Keratinocyte (primary cell): ENCODE data around the gene CDC25C. TPM values are rescaled to one million over a fixed set of nuclear protein-coding genes. Genes with fewer than 3 reads are reported as not detected.
A peak's percentile ranks its signal among the peaks of the same experiment; 100 is the strongest.
"Not testable (repeated sequence)": the region's sequence is repeated elsewhere in the genome, so short reads cannot be mapped to it uniquely, and the experiment has no call there.

Experiments used
- DNase-seq: peaks from one replicate; pipeline ENCODE4 v3.0.0-alpha.2; 2011; ENCODE audit warnings: low read depth, missing footprints, low spot score
- FAIRE-seq: peaks from 2 replicates; lab custom pipeline; 2011; peaks lifted over from hg19 to GRCh38; lab: Jason Lieb, UNC
- H2AFZ ChIP-seq: 2 replicates; pipeline ENCODE4 v1.6.0; 2012; ENCODE audit warnings: low read length, control low read depth, inconsistent platforms; ENCODE audit not compliant: control insufficient read depth
- H3K27ac ChIP-seq: 2 replicates; pipeline ENCODE4 v1.5.1; 2011; ENCODE audit warnings: low read length; ENCODE audit not compliant: control insufficient read depth, insufficient read depth
- H3K27me3 ChIP-seq: 3 replicates; pipeline ENCODE4 v1.6.0; 2011; ENCODE audit warnings: low read length; ENCODE audit not compliant: control insufficient read depth, insufficient read depth; ENCODE audit errors: extremely low read depth
- H3K36me3 ChIP-seq, 2 experiments: 2 replicates in 1 of 2; 3 replicates in 1 of 2; pipeline ENCODE4 v1.5.1; 2011; ENCODE audit warnings: low read length in 2 of 2, mild to moderate bottlenecking in 1 of 2; ENCODE audit not compliant: control insufficient read depth in 2 of 2, insufficient read depth in 2 of 2; ENCODE audit errors: extremely low read depth in 1 of 2
- H3K4me1 ChIP-seq: 3 replicates; pipeline ENCODE4 v1.5.1; 2011; ENCODE audit warnings: low read length; ENCODE audit not compliant: control insufficient read depth, insufficient read depth; ENCODE audit errors: extremely low read depth
- H3K4me2 ChIP-seq: 3 replicates; pipeline ENCODE4 v1.6.0; 2011; ENCODE audit warnings: low read depth, low read length; ENCODE audit not compliant: control insufficient read depth, insufficient read depth; ENCODE audit errors: extremely low read depth
- H3K4me3 ChIP-seq, 3 experiments: fragments of 200-600 bp in 1 of 3; sonication (generic) in 1 of 3; 2 replicates in 2 of 3; 3 replicates in 1 of 3; pipeline ENCODE4 v1.5.1; 2011 to 2016; ENCODE audit warnings: low read length in 3 of 3, mild to moderate bottlenecking in 3 of 3, control low read depth in 2 of 3, inconsistent platforms in 1 of 3, low read depth in 1 of 3, mixed read lengths in 1 of 3, mixed run types in 1 of 3, moderate library complexity in 1 of 3; ENCODE audit not compliant: control insufficient read depth in 2 of 3, insufficient read depth in 2 of 3; ENCODE audit errors: extremely low read depth in 1 of 3
- H3K79me2 ChIP-seq: 2 replicates; pipeline ENCODE4 v1.6.0; 2012; ENCODE audit warnings: low read length; ENCODE audit not compliant: control insufficient read depth, insufficient read depth
- H3K9ac ChIP-seq: 3 replicates; pipeline ENCODE4 v1.6.0; 2011; ENCODE audit warnings: low read length; ENCODE audit not compliant: control insufficient read depth, insufficient read depth; ENCODE audit errors: extremely low read depth
- H3K9me1 ChIP-seq: 3 replicates; pipeline ENCODE4 v1.6.0; 2011; ENCODE audit warnings: low read length; ENCODE audit not compliant: control insufficient read depth, insufficient read depth; ENCODE audit errors: extremely low read depth
- H3K9me3 ChIP-seq: 2 replicates; pipeline ENCODE4 v1.5.1; 2012; ENCODE audit warnings: low read depth, low read length; ENCODE audit not compliant: control insufficient read depth
- H4K20me1 ChIP-seq: 3 replicates; pipeline ENCODE4 v1.6.0; 2011; ENCODE audit warnings: low read length; ENCODE audit not compliant: control insufficient read depth, insufficient read depth; ENCODE audit errors: extremely low read depth
- CTCF ChIP-seq, 3 experiments: IDR thresholded peaks in 1 of 3; conservative IDR thresholded peaks in 1 of 3; optimal IDR thresholded peaks in 1 of 3; 2 replicates in 2 of 3; 3 replicates in 1 of 3; pipeline versions ENCODE3 to v1.5.1; 2011; ENCODE audit warnings: low read length in 3 of 3, mild to moderate bottlenecking in 3 of 3, moderate library complexity in 2 of 3, control low read depth in 1 of 3, inconsistent platforms in 1 of 3; ENCODE audit not compliant: insufficient read depth in 2 of 3; ENCODE audit errors: extremely low read depth in 1 of 3
- EZH2 ChIP-seq: IDR thresholded peaks from one replicate; pipeline ENCODE4 v1.6.1; 2012; ENCODE audit warnings: inconsistent platforms, mild to moderate bottlenecking, low read length, moderate library complexity
- dilution Hi-C: fragments of 300-500 bp; cut with MboI; formaldehyde crosslinking; loops from one replicate; pipeline ENCODE4 v1.7.0; 2020; ENCODE audit warnings: low sequenced_read_pairs; ENCODE audit not compliant: extremely low pct_ligation_motif_present
- polyA plus RNA-seq, 5 experiments: library from polyadenylated mRNA; depleted of rRNA in 3 of 5; stranded (reverse) in 3 of 5; stranded (forward) in 1 of 5; unstranded in 1 of 5; fragments of >200 nt; gene quantifications; 1 replicate in 1 of 5; 2 replicates in 3 of 5; 3 replicates in 1 of 5; pipeline versions ENCODE4 v1.2.1 to v1.2.3, GENCODE V29; 2011 to 2012; ENCODE audit warnings: missing spikeins in 2 of 5, low read depth in 1 of 5, low replicate concordance in 1 of 5

Gene CDC25C
- polyA plus RNA-seq, 1 donor (not counting 4 experiments of a cell fraction or from before 2014, with no cell fraction given) = 4.7 TPM

- no peak for FAIRE-seq
- peak overlapping the region; percentile 71 for H3K27ac ChIP-seq
- H3K4me2 ChIP-seq = peak overlapping the region; percentile 99
Observed at GRCh38 chr5:138330813-138331448, 673 bp downstream of the CDC25C start.

GRCh38 chr5:138318211-138318610 is 13.4 kb downstream of the CDC25C start:
- H3K4me1 ChIP-seq, H3K9me1 ChIP-seq, dilution Hi-C loops, H4K20me1 ChIP-seq, FAIRE-seq, H3K4me2 ChIP-seq, DNase-seq, H3K27me3 ChIP-seq, H2AFZ ChIP-seq, H3K36me3 ChIP-seq, H3K9ac ChIP-seq, H3K4me3 ChIP-seq, H3K27ac ChIP-seq, H3K9me3 ChIP-seq, H3K79me2 ChIP-seq: not testable (repeated sequence)

More at GRCh38 chr5:138330813-138331448, 673 bp downstream of the CDC25C start:
- Histone ChIP-seq H3K9me3 (no peaks in the 10 kb centered on the region), H3K27me3 (no peaks in the 10 kb centered on the region), H3K36me3 (no peaks in the 10 kb centered on the region), H4K20me1 (no peaks in the 10 kb centered on the region), H3K4me3 (peak overlapping the region; percentile 33 to 92 (median 76)), H3K9me1 (no peaks in the 10 kb centered on the region), H2AFZ (peak overlapping the region; percentile 92), H3K4me1 (peaks cover 16% of the 10 kb centered on the region), H3K9ac (peak overlapping the region; percentile 81), H3K79me2 (no peaks in the 10 kb centered on the region)
- TF ChIP-seq CTCF (optimal IDR thresholded peaks at IDR 0.05 in 1 of 3, IDR thresholded peaks at IDR 0.05 in 1 of 3, conservative IDR thresholded peaks at IDR 0.05 in 1 of 3; ENCODE audit: extremely low read depth in 1 of 3, insufficient read depth in 2 of 3, low read length in 3 of 3) = no peak
- no peak for TF ChIP-seq EZH2
- DNase-seq = no peak
- dilution Hi-C loops = no loop called here

GRCh38 chr5:138316355-138316754 is 15.2 kb downstream of the CDC25C start:
- H3K79me2 ChIP-seq = no peaks in the 10 kb centered on the region
- H3K9me3 ChIP-seq = no peaks in the 10 kb centered on the region
- H3K9me1 ChIP-seq = no peaks in the 10 kb centered on the region
- no peak overlapping the region for H3K9ac ChIP-seq
- DNase-seq = no peak
- no peaks in the 10 kb centered on the region for H3K27me3 ChIP-seq
- no peaks in the 10 kb centered on the region for H3K4me1 ChIP-seq
- no peak overlapping the region for H2AFZ ChIP-seq
- H3K4me3 ChIP-seq = no peak overlapping the region
- no peaks in the 10 kb centered on the region for H3K36me3 ChIP-seq
- no peak overlapping the region for H3K27ac ChIP-seq
- dilution Hi-C loops = no loop called here
- no peaks in the 10 kb centered on the region for H4K20me1 ChIP-seq
- no peak for FAIRE-seq
- TF ChIP-seq CTCF (optimal IDR thresholded peaks at IDR 0.05 in 1 of 3, IDR thresholded peaks at IDR 0.05 in 1 of 3, conservative IDR thresholded peaks at IDR 0.05 in 1 of 3; ENCODE audit: extremely low read depth in 1 of 3, insufficient read depth in 2 of 3, low read length in 3 of 3) (no peak), EZH2 (no peak)
- no peak overlapping the region for H3K4me2 ChIP-seq
